Endothelial cell of umbilical vein (primary cell): ENCODE results near the gene SLC5A6. TPM values are rescaled to one million over a fixed set of nuclear protein-coding genes. Genes with fewer than 3 reads are reported as not detected.

Source experiments
- BruUV-seq: library from RNA; stranded (reverse); fragments of 400-500 nt; replicated peaks from 2 replicates; lab custom pipeline; 2021; lab: Mats Ljungman, UMichigan
- CTCF ChIA-PET: fragments of 300-600, 350-600 bp; sonication (Branson Sonifier 250); formaldehyde crosslinking; loops from one replicate; lab custom pipeline; 2021; ENCODE audit warnings: antibody characterized with exemption, inconsistent platforms; lab: Charles Lee
- POLR2A ChIA-PET: fragments of 300-600, 350-600 bp; sonication (Branson Sonifier 250); formaldehyde crosslinking; loops from one replicate; lab custom pipeline; 2021; ENCODE audit warnings: antibody characterized with exemption, inconsistent platforms; lab: Charles Lee
- DNase-seq: peaks from one replicate; pipeline ENCODE4 v3.0.0-alpha.2; 2011; ENCODE audit warnings: low read depth, low spot score
- FAIRE-seq: peaks from 2 replicates; lab custom pipeline; 2011; peaks lifted over from hg19 to GRCh38; lab: Jason Lieb, UNC
- H2AFZ ChIP-seq: 2 replicates; pipeline ENCODE4 v1.6.0; 2012; ENCODE audit warnings: low read depth, low read length, control low read depth, inconsistent platforms
- H3K27ac ChIP-seq: 2 replicates; pipeline ENCODE4 v1.5.1; 2011; ENCODE audit warnings: low read depth, mild to moderate bottlenecking, control low read depth, low read length, moderate library complexity; ENCODE audit not compliant: insufficient read depth
- H3K27me3 ChIP-seq, 2 experiments: 2 replicates each; pipeline versions ENCODE4 v1.6.0 to v1.6.1; 2011; ENCODE audit warnings: low read length in 2 of 2, mixed read lengths in 1 of 2; ENCODE audit not compliant: control insufficient read depth in 2 of 2, insufficient read depth in 2 of 2
- H3K36me3 ChIP-seq, 2 experiments: 2 replicates in 1 of 2; 3 replicates in 1 of 2; pipeline ENCODE4 v1.5.1; 2011; ENCODE audit warnings: low read length in 2 of 2, mild to moderate bottlenecking in 1 of 2, moderate library complexity in 1 of 2; ENCODE audit not compliant: control insufficient read depth in 2 of 2, insufficient read depth in 2 of 2; ENCODE audit errors: extremely low read depth in 1 of 2
- H3K4me1 ChIP-seq: 3 replicates; pipeline ENCODE4 v1.5.1; 2011; ENCODE audit warnings: mild to moderate bottlenecking, low read length; ENCODE audit not compliant: control insufficient read depth, insufficient read depth; ENCODE audit errors: extremely low read depth
- H3K4me2 ChIP-seq: 2 replicates; pipeline ENCODE4 v1.6.1; 2011; ENCODE audit warnings: low read length, control low read depth, mixed read lengths; ENCODE audit not compliant: insufficient read depth
- H3K4me3 ChIP-seq, 3 experiments: fragments of 200-600 bp in 1 of 3; sonication (generic), shearing (Covaris generic) in 1 of 3; replicated peaks in 1 of 3; 2 replicates each; pipeline ENCODE4 v1.5.1; 2011 to 2016; ENCODE audit warnings: control low read depth in 3 of 3, low read length in 3 of 3, mild to moderate bottlenecking in 2 of 3, inconsistent platforms in 1 of 3, low read depth in 1 of 3, moderate library complexity in 1 of 3; ENCODE audit not compliant: insufficient read depth in 1 of 3
- H3K79me2 ChIP-seq: 2 replicates; pipeline ENCODE4 v1.6.0; 2012; ENCODE audit warnings: low read length, inconsistent platforms; ENCODE audit not compliant: control insufficient read depth, insufficient read depth
- H3K9ac ChIP-seq: replicated peaks from 2 replicates; pipeline ENCODE3; 2011; ENCODE audit warnings: low read length, control low read depth; ENCODE audit not compliant: insufficient read depth; ENCODE audit errors: extremely low read depth
- H3K9me1 ChIP-seq: replicated peaks from 3 replicates; pipeline ENCODE4 v1.6.0; 2011; ENCODE audit warnings: mild to moderate bottlenecking, low read length; ENCODE audit not compliant: control insufficient read depth, insufficient read depth; ENCODE audit errors: extremely low read depth
- H3K9me3 ChIP-seq: replicated peaks from 2 replicates; pipeline ENCODE4 v1.5.1; 2012; ENCODE audit warnings: low read length, inconsistent platforms; ENCODE audit not compliant: control insufficient read depth, insufficient read depth
- H4K20me1 ChIP-seq: replicated peaks from 2 replicates; pipeline ENCODE3; 2011; ENCODE audit warnings: mild to moderate bottlenecking, low read length; ENCODE audit not compliant: control insufficient read depth, insufficient read depth; ENCODE audit errors: extremely low read depth
- EZH2 ChIP-seq: IDR thresholded peaks from 2 replicates; pipeline ENCODE4 v1.6.1; 2012; ENCODE audit warnings: borderline replicate concordance, low read depth, mild to moderate bottlenecking, moderate library complexity, low read length, inconsistent platforms; ENCODE audit not compliant: severe bottlenecking
- FOS ChIP-seq: IDR thresholded peaks from 2 replicates; pipeline ENCODE4 v1.6.1; 2011; ENCODE audit warnings: mild to moderate bottlenecking, low read length, moderate library complexity, borderline replicate concordance; ENCODE audit not compliant: insufficient read depth
- GATA2 ChIP-seq: IDR thresholded peaks from 2 replicates; pipeline ENCODE4 v1.7.0; 2011; ENCODE audit warnings: low read depth, mild to moderate bottlenecking, moderate library complexity, mixed read lengths, low read length; ENCODE audit not compliant: insufficient read length, insufficient read depth
- JUN ChIP-seq: IDR thresholded peaks from 2 replicates; pipeline ENCODE4 v1.6.1; 2011; ENCODE audit warnings: borderline replicate concordance, low read depth; ENCODE audit not compliant: insufficient read length, insufficient read depth
- MYC ChIP-seq: IDR thresholded peaks from one replicate; pipeline ENCODE4 v1.6.1; 2011; ENCODE audit warnings: mild to moderate bottlenecking, low read depth, low read length
- POLR2A ChIP-seq: IDR thresholded peaks from 2 replicates; pipeline ENCODE4 v1.6.1; 2012; ENCODE audit warnings: low read depth, mild to moderate bottlenecking, control low read depth, low read length
- POLR2AphosphoS5 ChIP-seq: IDR thresholded peaks from 2 replicates; pipeline ENCODE4 v1.6.1; 2012; ENCODE audit warnings: low read depth, mild to moderate bottlenecking, control low read depth, low read length, moderate library complexity; ENCODE audit not compliant: insufficient read depth
- dilution Hi-C: fragments of 300-500 bp; cut with MboI; formaldehyde crosslinking; loops from one replicate; pipeline ENCODE4 v1.15.0; 2019; ENCODE audit warnings: low sequenced_read_pairs; ENCODE audit not compliant: extremely low pct_ligation_motif_present
- intact Hi-C: fragments of 100-400 bp; cut with micrococcal nuclease; formaldehyde crosslinking; loops from one replicate; pipeline ENCODE4 v1.10.0; 2022
- polyA plus RNA-seq, 4 experiments: library from polyadenylated mRNA; depleted of rRNA in 3 of 4; stranded (reverse) in 3 of 4; unstranded in 1 of 4; fragments of >200 nt; gene quantifications; 2 replicates each; pipeline versions ENCODE4 v1.2.1 to v1.2.3, GENCODE V29; 2011 to 2012; ENCODE audit warnings: missing spikeins in 1 of 4
- total RNA-seq: library from RNA; stranded (reverse); gene quantifications from 2 replicates; pipeline ENCODE4 v1.2.3, GENCODE V29; 2021
- TF ChIP-seq, protein P1 (sequence below), 2 donors: IDR thresholded peaks; 1 replicate in 1 of 2; 2 replicates in 1 of 2; pipeline ENCODE4 v1.5.1; 2011; ENCODE audit warnings: low read length in 2 of 2, mild to moderate bottlenecking in 2 of 2, moderate library complexity in 2 of 2, control low read depth in 1 of 2, inconsistent platforms in 1 of 2, low read depth in 1 of 2; ENCODE audit not compliant: insufficient read depth in 1 of 2; ENCODE audit errors: extremely low read depth in 1 of 2
- TF ChIP-seq, protein P2 (sequence below): IDR thresholded peaks from 2 replicates; pipeline ENCODE4 v1.6.1; 2011; ENCODE audit not compliant: insufficient read depth, insufficient read length

The SLC5A6 gene
- total and polyA plus RNA-seq, 2 donors (not counting 3 experiments of a cell fraction or from before 2014, with no cell fraction given): 52.0 to 92.5 TPM

- BruUV-seq: no TSS peak
Observed at GRCh38 chr2:27155069-27155520, 57.0 kb downstream of the SLC5A6 start.

More at GRCh38 chr2:27155069-27155520, 57.0 kb downstream of the SLC5A6 start:
- H3K9me1 ChIP-seq: no peaks in the 10 kb centered on the region
- H3K4me2 ChIP-seq: no peak overlapping the region
- H3K27me3 ChIP-seq: no peaks in the 10 kb centered on the region
- TF ChIP-seq MYC (no peak), POLR2AphosphoS5 (no peak), FOS (no peak), GATA2 (no peak), JUN (no peak), POLR2A (no peak), EZH2 (no peak)
- TF ChIP-seq, protein P1, sequence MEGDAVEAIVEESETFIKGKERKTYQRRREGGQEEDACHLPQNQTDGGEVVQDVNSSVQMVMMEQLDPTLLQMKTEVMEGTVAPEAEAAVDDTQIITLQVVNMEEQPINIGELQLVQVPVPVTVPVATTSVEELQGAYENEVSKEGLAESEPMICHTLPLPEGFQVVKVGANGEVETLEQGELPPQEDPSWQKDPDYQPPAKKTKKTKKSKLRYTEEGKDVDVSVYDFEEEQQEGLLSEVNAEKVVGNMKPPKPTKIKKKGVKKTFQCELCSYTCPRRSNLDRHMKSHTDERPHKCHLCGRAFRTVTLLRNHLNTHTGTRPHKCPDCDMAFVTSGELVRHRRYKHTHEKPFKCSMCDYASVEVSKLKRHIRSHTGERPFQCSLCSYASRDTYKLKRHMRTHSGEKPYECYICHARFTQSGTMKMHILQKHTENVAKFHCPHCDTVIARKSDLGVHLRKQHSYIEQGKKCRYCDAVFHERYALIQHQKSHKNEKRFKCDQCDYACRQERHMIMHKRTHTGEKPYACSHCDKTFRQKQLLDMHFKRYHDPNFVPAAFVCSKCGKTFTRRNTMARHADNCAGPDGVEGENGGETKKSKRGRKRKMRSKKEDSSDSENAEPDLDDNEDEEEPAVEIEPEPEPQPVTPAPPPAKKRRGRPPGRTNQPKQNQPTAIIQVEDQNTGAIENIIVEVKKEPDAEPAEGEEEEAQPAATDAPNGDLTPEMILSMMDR (IDR thresholded peaks at IDR 0.05; ENCODE audit: extremely low read depth in 1 of 2, insufficient read depth in 1 of 2, low read depth in 1 of 2, low read length in 2 of 2): no peak
- TF ChIP-seq, protein P2, sequence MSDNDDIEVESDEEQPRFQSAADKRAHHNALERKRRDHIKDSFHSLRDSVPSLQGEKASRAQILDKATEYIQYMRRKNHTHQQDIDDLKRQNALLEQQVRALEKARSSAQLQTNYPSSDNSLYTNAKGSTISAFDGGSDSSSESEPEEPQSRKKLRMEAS: no peak
- no peaks in the 10 kb centered on the region for H3K4me1 ChIP-seq
- ChIA-PET CTCF (interaction anchor here (1.0 kb wide), 1 partner anchor 15 kb away, joined by 3 read pairs; no protein-coding TSS in a partner anchor), POLR2A (no interaction called here)
- no peaks in the 10 kb centered on the region for H3K9me3 ChIP-seq
- DNase-seq (no peak), FAIRE-seq (no peak)
- H3K9ac ChIP-seq: no peak overlapping the region
- H4K20me1 ChIP-seq: no peaks in the 10 kb centered on the region
- H3K4me3 ChIP-seq: no peak overlapping the region
- H3K36me3 ChIP-seq: no peaks in the 10 kb centered on the region
- H3K27ac ChIP-seq: no peak overlapping the region
- no peak overlapping the region for H2AFZ ChIP-seq
- dilution Hi-C loops: no loop called here
- H3K79me2 ChIP-seq: no peaks in the 10 kb centered on the region
- intact Hi-C loops: loop anchor here (10.0 kb wide), 1 partner anchor 170 kb away; no protein-coding TSS in a partner anchor
